ENCODE data around the gene CAMK2B.

The CAMK2B gene

GRCh38 chr7:44329081-44329480 is 3.7 kb upstream of the CAMK2B start:
- DNase-seq = no peak

GRCh38 chr7:44327981-44328380 is 2.6 kb upstream of the CAMK2B start:
- DNase-seq = no peak

- no peak for DNase-seq
Observed at GRCh38 chr7:44326261-44327125, 1.1 kb upstream of the CAMK2B start.

GRCh38 chr7:44325811-44326241 is 432 bp upstream of the CAMK2B start:
- peak; percentile 72 for DNase-seq

- DNase-seq = no peak
Observed at GRCh38 chr7:44324481-44325200, 753 bp downstream of the CAMK2B start.

- DNase-seq = no peak
Observed at GRCh38 chr7:44324204-44324480, 1.3 kb downstream of the CAMK2B start.

- no peak for DNase-seq
Observed at GRCh38 chr7:44323381-44324203, 1.8 kb downstream of the CAMK2B start.

- DNase-seq = no peak
Observed at GRCh38 chr7:44322631-44323363, 2.6 kb downstream of the CAMK2B start.

- no peak for DNase-seq
Observed at GRCh38 chr7:44321796-44322195, 3.6 kb downstream of the CAMK2B start.

GRCh38 chr7:44320794-44321371 is 4.5 kb downstream of the CAMK2B start:
- DNase-seq = no peak

GRCh38 chr7:44320141-44320540 is 5.3 kb downstream of the CAMK2B start:
- no peak for DNase-seq

- DNase-seq = no peak
Observed at GRCh38 chr7:44318332-44318731, 7.1 kb downstream of the CAMK2B start.

- no peak for DNase-seq
Observed at GRCh38 chr7:44315301-44315903, 10.0 kb downstream of the CAMK2B start.

GRCh38 chr7:44313621-44314031 is 11.8 kb downstream of the CAMK2B start:
- no peak for DNase-seq

- DNase-seq = no peak
Observed at GRCh38 chr7:44313016-44313415, 12.4 kb downstream of the CAMK2B start.

- no peak for DNase-seq
Observed at GRCh38 chr7:44311561-44312495, 13.6 kb downstream of the CAMK2B start.

- DNase-seq = no peak
Observed at GRCh38 chr7:44310221-44310848, 15.1 kb downstream of the CAMK2B start.

GRCh38 chr7:44309271-44310091 is 15.9 kb downstream of the CAMK2B start:
- no peak for DNase-seq

GRCh38 chr7:44308596-44309270 is 16.7 kb downstream of the CAMK2B start:
- no peak for DNase-seq

All from NCI-H1694 treated with DMSO at 0.1 percent for 48 hours (cell line).